ENCODE data around the gene COPZ2. TPM values are rescaled to one million over a fixed set of nuclear protein-coding genes. Genes with fewer than 3 reads are reported as not detected.

Gene COPZ2
- total RNA-seq, 2 experiments from 2014 or later, result 5.1 to 5.5 TPM

DNA sequence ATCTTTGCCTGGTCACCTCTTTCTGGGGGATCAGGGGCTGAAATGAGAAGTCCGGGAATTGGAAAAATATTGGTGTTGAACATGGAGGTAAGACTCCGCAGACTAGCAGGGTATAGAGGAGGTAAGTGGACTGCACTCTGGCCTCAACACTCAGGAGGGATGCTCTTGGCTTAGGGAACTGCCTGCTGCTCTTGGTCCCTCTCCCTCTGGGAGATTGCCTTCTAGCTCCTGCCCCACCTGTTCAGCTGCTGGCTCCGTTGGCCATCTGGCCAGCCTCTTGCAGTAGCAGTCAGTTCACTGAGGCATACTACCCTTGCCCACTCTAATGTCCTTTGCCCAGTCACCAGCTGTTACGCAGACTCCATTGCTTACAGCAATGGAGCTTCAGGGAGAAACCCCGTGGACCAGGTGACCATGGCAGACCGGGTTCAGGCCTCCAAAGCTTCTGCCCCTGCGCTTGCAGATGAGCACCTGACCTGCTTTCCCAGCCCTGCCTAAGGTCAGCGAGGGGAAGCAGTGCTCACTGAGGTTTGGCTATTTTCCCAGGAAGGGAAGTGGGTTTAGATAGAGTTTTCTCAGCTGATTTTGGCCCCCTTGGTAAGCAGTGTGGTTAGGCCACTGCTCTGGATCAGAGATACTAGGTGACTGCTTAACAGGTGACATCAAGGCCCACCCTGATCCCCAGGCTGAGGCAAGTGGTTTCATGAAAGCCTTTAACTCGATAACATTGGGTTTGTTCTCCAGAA, 54.8 kb downstream of the COPZ2 start:
- ChIA-PET CTCF (interaction anchor here (1.2 kb wide), 1 partner anchor 35 kb away, joined by 5 read pairs; no protein-coding TSS in a partner anchor), POLR2A (interaction anchor here (1.1 to 1.4 kb wide), 2 partner anchors 11 to 12 kb away, joined by 3 to 5 read pairs; partner anchors contain the start of gene CDK5RAP3)
- no peak for ATAC-seq
- peaks cover 33% of the 10 kb centered on the region for H3K4me1 Mint-ChIP-seq (ENCODE audit: low read depth)
- peaks cover 43% of the 10 kb centered on the region for H3K36me3 Mint-ChIP-seq (ENCODE audit: low read depth)
- no peak overlapping the region for H3K4me3 Mint-ChIP-seq
- H3K27ac Mint-ChIP-seq, result no peak overlapping the region
- DNase-seq, result no peak
- no peaks in the 10 kb centered on the region for H3K27me3 Mint-ChIP-seq (ENCODE audit: low read depth)
- H3K9me3 Mint-ChIP-seq (ENCODE audit: insufficient read depth), result no peaks in the 10 kb centered on the region

DNA sequence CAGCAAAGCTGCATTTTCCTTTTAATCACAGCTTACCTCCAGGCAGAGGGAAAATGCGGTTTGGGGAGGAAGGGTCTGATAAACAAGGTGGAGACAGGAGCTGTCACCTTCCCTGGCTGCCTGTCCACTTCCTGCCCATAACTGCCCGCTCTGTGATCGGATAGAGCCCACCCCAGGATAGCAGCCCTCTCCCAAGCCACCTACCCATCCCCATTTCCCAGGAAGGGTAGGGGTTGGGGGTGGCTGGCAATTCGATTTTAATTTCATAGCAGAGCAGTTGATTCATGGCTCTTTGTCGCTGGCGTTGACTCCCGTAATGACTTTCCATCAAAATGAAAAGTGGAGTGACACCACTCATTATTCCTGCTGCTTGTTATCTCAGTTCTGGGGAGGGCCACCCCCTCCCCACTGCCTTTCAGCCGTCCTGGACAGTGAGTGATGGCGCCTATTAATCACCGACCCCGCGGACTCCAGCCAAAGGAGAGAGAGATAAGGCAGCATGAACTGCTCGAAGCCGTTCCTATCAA, 55.4 kb downstream of the COPZ2 start:
- Mint-ChIP-seq H3K4me3 (no peak overlapping the region), H3K27ac (no peak overlapping the region), H3K27me3 (ENCODE audit: low read depth) (no peaks in the 10 kb centered on the region), H3K4me1 (ENCODE audit: low read depth) (peaks cover 33% of the 10 kb centered on the region), H3K9me3 (ENCODE audit: insufficient read depth) (no peaks in the 10 kb centered on the region), H3K36me3 (ENCODE audit: low read depth) (peaks cover 48% of the 10 kb centered on the region)
- ATAC-seq (no peak), DNase-seq (no peak)
- ChIA-PET CTCF (interaction anchor here (1.2 to 7.0 kb wide), 3 partner anchors 11 to 36 kb away, joined by 4 to 79 read pairs (median 20); partner anchors contain the start of gene CDK5RAP3), POLR2A (interaction anchor here (1.4 kb wide), 1 partner anchor 11 kb away, joined by 5 read pairs; the partner anchor contains the start of gene CDK5RAP3)

- H3K4me3 Mint-ChIP-seq, result no peak overlapping the region
- DNase-seq, result no peak
- peak overlapping the region; percentile 20 for H3K27ac Mint-ChIP-seq
- no peak for ATAC-seq
- H3K9me3 Mint-ChIP-seq (ENCODE audit: insufficient read depth), result no peaks in the 10 kb centered on the region
- H3K4me1 Mint-ChIP-seq (ENCODE audit: low read depth), result peaks cover 33% of the 10 kb centered on the region
- CTCF ChIA-PET, result interaction anchor here (0.8 to 7.0 kb wide), 5 partner anchors 11 to 36 kb away, joined by 3 to 79 read pairs (median 4); partner anchors contain the start of gene CDK5RAP3
- POLR2A ChIA-PET, result no interaction called here
- H3K36me3 Mint-ChIP-seq (ENCODE audit: low read depth), result peaks cover 53% of the 10 kb centered on the region
- H3K27me3 Mint-ChIP-seq (ENCODE audit: low read depth), result no peaks in the 10 kb centered on the region
These were observed 56.1 kb downstream of the COPZ2 start for GRCh38 chr17:47981462-47981861.

DNA sequence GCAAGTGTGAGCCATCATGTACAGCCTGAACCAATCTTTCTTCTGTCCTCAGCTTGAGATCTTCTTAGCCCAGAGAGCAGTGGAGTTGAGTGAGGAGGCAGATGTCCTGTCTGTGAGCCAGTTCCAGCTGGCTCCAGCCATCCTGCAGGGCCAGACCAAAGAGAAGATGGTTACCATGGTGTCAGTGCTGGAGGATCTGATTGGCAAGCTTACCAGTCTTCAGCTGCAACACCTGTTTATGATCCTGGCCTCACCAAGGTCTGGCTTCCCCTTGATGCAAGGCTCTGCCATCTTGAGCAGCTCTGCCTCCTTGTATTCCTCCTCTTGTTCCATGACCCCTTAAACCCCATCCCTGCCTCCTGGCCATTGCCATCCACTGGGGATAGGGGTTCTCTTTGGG, 57.1 kb downstream of the COPZ2 start:
- CTCF ChIA-PET, result interaction anchor here (1.1 to 7.0 kb wide), 4 partner anchors 10 to 93 kb away, joined by 3 to 79 read pairs (median 12); partner anchors contain the start of gene CDK5RAP3

DNA sequence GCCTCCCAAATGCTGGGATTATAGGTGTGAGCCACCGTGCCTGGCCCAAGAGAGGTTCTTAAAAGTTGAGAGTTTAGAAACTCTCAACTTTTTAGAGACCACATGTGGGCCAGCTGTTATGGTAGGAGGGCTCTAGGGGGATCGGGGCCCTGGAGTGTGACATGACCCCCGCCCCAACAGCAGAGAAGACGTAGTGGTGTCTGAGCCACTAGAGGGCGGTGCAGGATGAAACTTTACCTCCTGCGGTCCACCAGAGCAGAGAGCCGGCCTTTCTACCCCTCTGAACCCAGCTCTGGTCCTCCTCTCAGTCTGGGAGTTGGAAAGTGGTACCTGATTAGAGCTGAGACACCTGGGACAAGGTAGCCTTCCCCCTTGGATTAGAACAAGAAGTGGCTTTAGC, 59.3 kb downstream of the COPZ2 start:
- Mint-ChIP-seq H3K36me3 (ENCODE audit: low read depth) (peaks cover 63% of the 10 kb centered on the region), H3K27me3 (ENCODE audit: low read depth) (no peaks in the 10 kb centered on the region), H3K9me3 (ENCODE audit: insufficient read depth) (no peaks in the 10 kb centered on the region), H3K4me1 (ENCODE audit: low read depth) (peaks cover 29% of the 10 kb centered on the region), H3K4me3 (no peak overlapping the region), H3K27ac (no peak overlapping the region)
- DNase-seq (peak; percentile 72), ATAC-seq (peak; percentile 88)
- POLR2A ChIA-PET, result interaction anchor here (1.4 kb wide), 1 partner anchor 40 kb away, joined by 4 read pairs; no protein-coding TSS in a partner anchor
- CTCF ChIA-PET, result interaction anchor here (0.7 to 16.6 kb wide), 25 partner anchors 8 to 362 kb away, joined by 3 to 328 read pairs (median 4); partner anchors contain the start of genes CDK5RAP3, COPZ2, PNPO and SCRN2

More for the DNA sequence above, 57.1 kb downstream of the COPZ2 start:
- Mint-ChIP-seq H3K4me1 (ENCODE audit: low read depth) (peaks cover 33% of the 10 kb centered on the region), H3K27ac (peak overlapping the region; percentile 32), H3K27me3 (ENCODE audit: low read depth) (no peaks in the 10 kb centered on the region), H3K4me3 (no peak overlapping the region), H3K9me3 (ENCODE audit: insufficient read depth) (no peaks in the 10 kb centered on the region), H3K36me3 (ENCODE audit: low read depth) (peaks cover 57% of the 10 kb centered on the region)
- POLR2A ChIA-PET, result no interaction called here
- no peak for ATAC-seq
- no peak for DNase-seq

Small RNA genes lying within 50 kb of the gene (microRNA-seq; reads per million reads assigned to microRNA genes)
- 93.6 reads per million, percentile 59 among the genes with 10 or more reads in this experiment for gene MIR152

Other genes with a start within 250 kb of the COPZ2 start
- gene OSBPL7, start 216.0 kb downstream of the COPZ2 start, total RNA-seq, result 10 to 100 TPM; 33.0 to 33.6 TPM
- 10 to 100 TPM; 37.9 to 41.6 TPM for gene MRPL10, start 206.3 kb downstream of the COPZ2 start, total RNA-seq
- gene LRRC46, start 206.1 kb downstream of the COPZ2 start, total RNA-seq, result under 1 TPM; 0.82 to 0.97 TPM
- 10 to 100 TPM; 24.1 to 24.8 TPM for gene SCRN2, start 196.5 kb downstream of the COPZ2 start, total RNA-seq
- gene SP6, start 186.6 kb downstream of the COPZ2 start, total RNA-seq, result under 1 TPM in 1 of 2 experiments, not detected in 1; 0.05 TPM
- gene SP2, start 141.6 kb downstream of the COPZ2 start, total RNA-seq, result 10 to 100 TPM; 23.7 to 24.5 TPM
- 10 to 100 TPM; 37.9 to 44.0 TPM for gene PNPO, start 96.2 kb downstream of the COPZ2 start, total RNA-seq
- gene PRR15L, start 79.9 kb downstream of the COPZ2 start, total RNA-seq, result not detected
- 100 to 1,000 TPM; 186 to 196 TPM for gene CDK5RAP3, start 66.7 kb downstream of the COPZ2 start, total RNA-seq
- gene NFE2L1, start 10.6 kb upstream of the COPZ2 start, total RNA-seq, result 10 to 100 TPM; 44.1 to 50.7 TPM
- 10 to 100 TPM; 68.2 to 70.3 TPM for gene CBX1, start 63.7 kb upstream of the COPZ2 start, total RNA-seq
- gene SNX11, start 70.0 kb upstream of the COPZ2 start, total RNA-seq, result 10 to 100 TPM; 33.3 to 34.2 TPM

All from activated CD8-positive, alpha-beta T cell treated with anti-CD3 and anti-CD28 coated beads, Interleukin-2, amount 10 ng/mL, durations not matched to agents 7 days and 5 days (primary cell).